ENCODE data around the gene INKA1. TPM values are rescaled to one million over a fixed set of nuclear protein-coding genes. Genes with fewer than 3 reads are reported as not detected.

Gene INKA1
- total and polyA plus RNA-seq, 2 experiments from 2014 or later = 4.5 to 6.2 TPM

GRCh38 chr3:49804141-49805041 lies 1.3 kb downstream of the INKA1 start:
- Histone ChIP-seq H3K4me2 (peak overlapping the region; percentile 97), H3K9me3 (ENCODE audit: low read depth) (no peaks in the 10 kb centered on the region), H2AFZ (no peak overlapping the region), H3K36me3 (replicated peaks; ENCODE audit: insufficient read depth, low read depth) (no peaks in the 10 kb centered on the region), H3K27me3 (peaks cover 13% of the 10 kb centered on the region), H3K4me3 (peak overlapping the region; percentile 83), H3K79me2 (peaks cover 7% of the 10 kb centered on the region), H4K20me1 (ENCODE audit: insufficient read depth, poor library complexity, severe bottlenecking) (no peaks in the 10 kb centered on the region), H3K4me1 (ENCODE audit: insufficient read depth) (peaks cover 33% of the 10 kb centered on the region), H3K27ac (peak overlapping the region; percentile 95), H3K9me2 (replicated peaks; ENCODE audit: insufficient read depth) (no peaks in the 10 kb centered on the region)
- TF ChIP-seq EZH2 (IDR thresholded peaks at IDR 0.05; ENCODE audit: borderline replicate concordance) (no peak), EZH2phosphoT487 (IDR thresholded peaks at IDR 0.05; ENCODE audit: low read depth, severe bottlenecking, unreplicated experiment) (no peak), CTCF (IDR thresholded peaks at IDR 0.05; ENCODE audit: poor library complexity) (no peak)
- no peak for DNase-seq (ENCODE audit: low spot score)
- 74% methylated on average over 26 of the region's 26 CpGs for WGBS (ENCODE audit: low lambda C conversion rate, missing lambda C conversion rate)

GRCh38 chr3:49805367-49805782 lies 2.3 kb downstream of the INKA1 start:
- peaks cover 13% of the 10 kb centered on the region for H3K27me3 ChIP-seq
- H3K36me3 ChIP-seq (replicated peaks; ENCODE audit: insufficient read depth, low read depth) = no peaks in the 10 kb centered on the region
- TF ChIP-seq CTCF (IDR thresholded peaks at IDR 0.05; ENCODE audit: poor library complexity) = no peak
- TF ChIP-seq EZH2 (IDR thresholded peaks at IDR 0.05; ENCODE audit: borderline replicate concordance) = no peak
- no peaks in the 10 kb centered on the region for H3K9me2 ChIP-seq (replicated peaks; ENCODE audit: insufficient read depth)
- H2AFZ ChIP-seq = no peak overlapping the region
- no peak overlapping the region for H3K4me3 ChIP-seq
- H3K4me1 ChIP-seq (ENCODE audit: insufficient read depth) = peaks cover 33% of the 10 kb centered on the region
- peak overlapping the region; percentile 97 for H3K4me2 ChIP-seq
- no peaks in the 10 kb centered on the region for H3K9me3 ChIP-seq (ENCODE audit: low read depth)
- peaks cover 7% of the 10 kb centered on the region for H3K79me2 ChIP-seq
- peak overlapping the region; percentile 99 for H3K27ac ChIP-seq
- DNase-seq (ENCODE audit: low spot score) = peak; percentile 86
- no peaks in the 10 kb centered on the region for H4K20me1 ChIP-seq (ENCODE audit: insufficient read depth, poor library complexity, severe bottlenecking)
- 51% methylated on average over 3 of the region's 3 CpGs for WGBS (ENCODE audit: low lambda C conversion rate, missing lambda C conversion rate)

- peaks cover 33% of the 10 kb centered on the region for H3K4me1 ChIP-seq (ENCODE audit: insufficient read depth)
- H3K79me2 ChIP-seq = peaks cover 7% of the 10 kb centered on the region
- no peaks in the 10 kb centered on the region for H3K9me3 ChIP-seq (ENCODE audit: low read depth)
- no peaks in the 10 kb centered on the region for H4K20me1 ChIP-seq (ENCODE audit: insufficient read depth, poor library complexity, severe bottlenecking)
- TF ChIP-seq CTCF (IDR thresholded peaks at IDR 0.05; ENCODE audit: poor library complexity) = no peak
- TF ChIP-seq EZH2 (IDR thresholded peaks at IDR 0.05; ENCODE audit: borderline replicate concordance) = no peak
- TF ChIP-seq EZH2phosphoT487 (IDR thresholded peaks at IDR 0.05; ENCODE audit: low read depth, severe bottlenecking, unreplicated experiment) = no peak
- H3K4me2 ChIP-seq = peak overlapping the region; percentile 75
- H3K9me2 ChIP-seq (replicated peaks; ENCODE audit: insufficient read depth) = no peaks in the 10 kb centered on the region
- no peak overlapping the region for H2AFZ ChIP-seq
- no peaks in the 10 kb centered on the region for H3K36me3 ChIP-seq (replicated peaks; ENCODE audit: insufficient read depth, low read depth)
- H3K27me3 ChIP-seq = peaks cover 13% of the 10 kb centered on the region
- H3K4me3 ChIP-seq = no peak overlapping the region
- peak; percentile 82 for DNase-seq (ENCODE audit: low spot score)
- WGBS (ENCODE audit: low lambda C conversion rate, missing lambda C conversion rate) = 39% methylated on average over 11 of the region's 11 CpGs
- H3K27ac ChIP-seq = peak overlapping the region; percentile 99
Observed at GRCh38 chr3:49805897-49806701, 3.0 kb downstream of the INKA1 start.

Measured in hepatocyte (in vitro differentiated cells).